Mesodermal cell (in vitro differentiated cells): Measurements from ENCODE around the gene RPLP2.

Experiments used
- H3K27ac ChIP-seq: 2 replicates; pipeline ENCODE4 v1.7.0; 2013; ENCODE audit warnings: mild to moderate bottlenecking, low read depth, low read length, moderate library complexity; ENCODE audit not compliant: severe bottlenecking
- H3K36me3 ChIP-seq: 2 replicates; pipeline ENCODE4 v1.7.1; 2013; ENCODE audit warnings: mild to moderate bottlenecking, low read length, moderate library complexity; ENCODE audit not compliant: control insufficient read depth, insufficient read depth
- H3K4me1 ChIP-seq: one replicate; pipeline ENCODE4 v1.7.1; 2013; ENCODE audit warnings: mild to moderate bottlenecking, low read length; ENCODE audit not compliant: insufficient read depth, control insufficient read depth, poor library complexity, severe bottlenecking
- H3K4me3 ChIP-seq: 2 replicates; pipeline ENCODE4 v1.7.0; 2013; ENCODE audit warnings: low read length, control low read depth, mild to moderate bottlenecking; ENCODE audit not compliant: insufficient read depth, poor library complexity, severe bottlenecking; ENCODE audit errors: extremely low read depth
- H3K9me3 ChIP-seq: 2 replicates; pipeline ENCODE4 v1.7.1; 2013; ENCODE audit warnings: mild to moderate bottlenecking, low read length, moderate library complexity; ENCODE audit not compliant: control insufficient read depth
- WGBS, 2 experiments: methylation state at CpG; one replicate each; pipeline ENCODE4 v1.1.5; 2013; ENCODE audit warnings: missing lambda C conversion rate in 2 of 2; ENCODE audit not compliant: insufficient coverage in 2 of 2; 5-methylcytosine and 5-hydroxymethylcytosine counted together

Gene RPLP2

GRCh38 chr11:774873-775592 is 34.7 kb upstream of the RPLP2 start:
- Histone ChIP-seq H3K27ac (no peak overlapping the region), H3K9me3 (no peaks in the 10 kb centered on the region), H3K4me3 (peak overlapping the region; percentile 93), H3K36me3 (peaks cover 59% of the 10 kb centered on the region), H3K4me1 (peaks cover 9% of the 10 kb centered on the region)
- WGBS, 2 experiments: 83 to 88% methylated on average over 13 to 17 of the region's 20 CpGs

GRCh38 chr11:776263-776560 is 33.6 kb upstream of the RPLP2 start:
- H3K36me3 ChIP-seq: peaks cover 51% of the 10 kb centered on the region
- WGBS, 2 experiments: 24 to 42% methylated on average over 5 to 9 of the region's 11 CpGs
- no peak overlapping the region for H3K27ac ChIP-seq
- peak overlapping the region; percentile 93 for H3K4me3 ChIP-seq
- H3K9me3 ChIP-seq: no peaks in the 10 kb centered on the region
- H3K4me1 ChIP-seq: peaks cover 9% of the 10 kb centered on the region

- Histone ChIP-seq H3K36me3 (peaks cover 46% of the 10 kb centered on the region), H3K4me3 (peak overlapping the region; percentile 93), H3K4me1 (peaks cover 9% of the 10 kb centered on the region), H3K27ac (peak overlapping the region; percentile 86), H3K9me3 (no peaks in the 10 kb centered on the region)
- WGBS, 2 experiments: 0 to 1% methylated on average over 34 to 38 of the region's 65 CpGs
Observed at GRCh38 chr11:776561-777287, 33.0 kb upstream of the RPLP2 start.

- H3K27ac ChIP-seq: peak within 1 kb of the TSS; percentile 86
- H3K4me3 ChIP-seq: peak within 1 kb of the TSS; percentile 93
- WGBS, 2 experiments: 0 to 2% methylated on average over 43 to 103 of the region's 110 CpGs
- no peaks in the 10 kb centered on the region for H3K9me3 ChIP-seq
- H3K36me3 ChIP-seq: peaks cover 38% of the 10 kb centered on the region
- peaks cover 9% of the 10 kb centered on the region for H3K4me1 ChIP-seq
Observed at GRCh38 chr11:777288-778255, 32.2 kb upstream of the RPLP2 start, which contains the start of gene GATD1. TSS of gene GATD1 (minus strand) at chr11:777487. CDS start at chr11:777462, 25 bp downstream.

- Histone ChIP-seq H3K9me3 (no peaks in the 10 kb centered on the region), H3K36me3 (peaks cover 22% of the 10 kb centered on the region), H3K4me3 (no peak overlapping the region), H3K4me1 (peaks cover 13% of the 10 kb centered on the region), H3K27ac (no peak overlapping the region)
- 95% methylated on average over 18 of the region's 23 CpGs for WGBS, 2 experiments
Observed at GRCh38 chr11:778976-779954, 30.5 kb upstream of the RPLP2 start.

- Histone ChIP-seq H3K27ac (no peak overlapping the region), H3K4me3 (no peak overlapping the region), H3K36me3 (peaks cover 17% of the 10 kb centered on the region), H3K9me3 (no peaks in the 10 kb centered on the region), H3K4me1 (peaks cover 10% of the 10 kb centered on the region)
- WGBS, 2 experiments: 97 to 98% methylated on average over 14 to 16 of the region's 16 CpGs
Observed at GRCh38 chr11:779955-780532, 29.7 kb upstream of the RPLP2 start.

- H3K4me1 ChIP-seq: peaks cover 4% of the 10 kb centered on the region
- WGBS, 2 experiments: 82 to 86% methylated on average over 25 to 27 of the region's 36 CpGs
- H3K36me3 ChIP-seq: peaks cover 14% of the 10 kb centered on the region
- no peak overlapping the region for H3K27ac ChIP-seq
- no peaks in the 10 kb centered on the region for H3K9me3 ChIP-seq
- H3K4me3 ChIP-seq: no peak overlapping the region
Observed at GRCh38 chr11:782264-783174, 27.2 kb upstream of the RPLP2 start.

GRCh38 chr11:783581-784015 is 26.2 kb upstream of the RPLP2 start:
- Histone ChIP-seq H3K9me3 (no peaks in the 10 kb centered on the region), H3K4me1 (peaks cover 4% of the 10 kb centered on the region), H3K27ac (peak overlapping the region; percentile 19), H3K4me3 (no peak overlapping the region), H3K36me3 (peaks cover 14% of the 10 kb centered on the region)
- WGBS, 2 experiments: 13 to 16% methylated on average over 16 to 20 of the region's 24 CpGs
